ENCODE measurements around the gene PRRX2. TPM values are rescaled to one million over a fixed set of nuclear protein-coding genes. Genes with fewer than 3 reads are reported as not detected.
A peak's percentile ranks its signal among the peaks of the same experiment; 100 is the strongest.

The PRRX2 gene
- total and polyA plus RNA-seq, 2 donors (not counting 1 experiment from before 2014, with no cell fraction given), result not detected

GRCh38 chr9:129626079-129626624 is 39.3 kb upstream of the PRRX2 start, which contains the start of gene NTMT1:
Gene NTMT1, plus strand, starts transcription at chr9:129626163. Its CDS starts 6,541 bp downstream, at chr9:129632704.
- ChIA-PET CTCF (interaction anchor here (0.6 to 12.5 kb wide), 15 partner anchors 13 to 898 kb away, joined by 3 to 269 read pairs (median 4); partner anchors contain the start of gene ASB6), POLR2A (interaction anchor here (0.7 to 2.9 kb wide), 6 partner anchors 10 to 548 kb away, joined by 3 to 22 read pairs (median 4); partner anchors contain the start of gene DOLPP1)
- Histone ChIP-seq H3K4me1 (ENCODE audit: control insufficient read depth in 2 of 2, insufficient read depth in 2 of 2, low read length in 2 of 2) (peaks cover 29 to 34% of the 10 kb centered on the region in 2 donors), H3K4me3 (ENCODE audit: control extremely low read depth in 1 of 5, extremely low read depth in 1 of 5, insufficient read depth in 1 of 5, low read depth in 2 of 5, low read length in 4 of 5) (peak within 1 kb of the TSS; percentile 51 to 89 (median 88)), H3K27me3 (replicated peaks in 1 of 4; ENCODE audit: control extremely low read depth in 1 of 4, control insufficient read depth in 3 of 4, insufficient read depth in 4 of 4, low read length in 3 of 4) (peaks cover 0 to 9% (median 3%) of the 10 kb centered on the region in 4 experiments), H3K9ac (ENCODE audit: low read length) (peak within 1 kb of the TSS; percentile 97), H4K20me1 (ENCODE audit: control insufficient read depth, insufficient read depth, low read length, poor library complexity, severe bottlenecking) (peaks cover 44% of the 10 kb centered on the region), H3K36me3 (replicated peaks in 1 of 2; ENCODE audit: control extremely low read depth in 1 of 2, control insufficient read depth in 1 of 2, extremely low read depth in 1 of 2, insufficient read depth in 2 of 2, low read length in 1 of 2) (peaks cover 0 to 11% of the 10 kb centered on the region in 2 experiments), H3K4me2 (replicated peaks; ENCODE audit: low read depth, low read length, poor library complexity, severe bottlenecking) (peak within 1 kb of the TSS; percentile 94), H2AFZ (ENCODE audit: insufficient read depth, low read depth, low read length, poor library complexity, severe bottlenecking) (peak within 1 kb of the TSS; percentile 59), H3K27ac (ENCODE audit: low read length in 2 of 2) (peak within 1 kb of the TSS; percentile 70 to 99), H3K9me3 (ENCODE audit: control extremely low read depth in 1 of 3, control insufficient read depth in 2 of 3, insufficient read depth in 1 of 3, low read length in 2 of 3) (peaks cover 0 to under 1% (median 0%) of the 10 kb centered on the region in 3 donors), H3K79me2 (ENCODE audit: control insufficient read depth, insufficient read depth, low read length) (peaks cover 57% of the 10 kb centered on the region)
- Mint-ChIP-seq H3K27ac (peak within 1 kb of the TSS; percentile 83), H3K4me3 (peak within 1 kb of the TSS; percentile 84), H3K27me3 (peaks cover 12% of the 10 kb centered on the region), H3K4me1 (peaks cover 50% of the 10 kb centered on the region), H3K9me3 (ENCODE audit: insufficient read depth) (no peaks in the 10 kb centered on the region)
- no peak for TF ChIP-seq CTCF (IDR thresholded peaks at IDR 0.05)
- TF ChIP-seq EZH2 (IDR thresholded peaks at IDR 0.05; ENCODE audit: borderline replicate concordance, insufficient read depth, low read depth, low read length, poor library complexity, severe bottlenecking), result no peak
- DNase-seq (peak; percentile 96), ATAC-seq (ENCODE audit: low read depth) (peak; percentile 83)
- intact Hi-C loops (cut with micrococcal nuclease), result loop anchor here (1.0 to 10.0 kb wide), 8 partner anchors 16 to 681 kb away; partner anchors contain the start of genes ASB6, DOLK, MIGA2 and NUP188
- under 1% methylated on average over 55 of the region's 55 CpGs for WGBS (ENCODE audit: insufficient coverage)
